Measurements from ENCODE around the gene CLTB. TPM values are rescaled to one million over a fixed set of nuclear protein-coding genes. Genes with fewer than 3 reads are reported as not detected.

Gene CLTB
- total RNA-seq, 1 experiment from 2014 or later = 34.5 TPM

GRCh38 chr5:176458904-176459561 is 42.7 kb upstream of the CLTB start:
- H3K9me3 ChIP-seq (ENCODE audit: control insufficient read depth, low read depth, low read length) = no peaks in the 10 kb centered on the region
- H3K4me3 Mint-ChIP-seq = no peak overlapping the region
- H3K23ac ChIP-seq (ENCODE audit: insufficient read length, low read depth, low read length) = no peak overlapping the region
- no peaks in the 10 kb centered on the region for H3K23me2 ChIP-seq (ENCODE audit: insufficient read length, low read depth, low read length, poor library complexity, severe bottlenecking)
- H2AK5ac ChIP-seq (ENCODE audit: insufficient read length, low read length) = no peak overlapping the region
- peaks cover 0 to 19% (median 16%) of the 10 kb centered on the region in 3 experiments; a peak in 6 of 7 replicates for H3K36me3 Mint-ChIP-seq (ENCODE audit: insufficient read depth in 1 of 3, low read depth in 3 of 3)
- WGBS (ENCODE audit: extremely low coverage, insufficient read length, low lambda C conversion rate) = no CpG with 5 or more reads among the region's 3 CpGs
- H2BK12ac ChIP-seq (ENCODE audit: insufficient read length, low read depth, low read length) = no peak overlapping the region
- H3K9me3 Mint-ChIP-seq = no peaks in the 10 kb centered on the region
- no peak for TF ChIP-seq CTCF (conservative IDR thresholded peaks at IDR 0.05)
- H2BK5ac ChIP-seq (ENCODE audit: insufficient read length, low read length) = no peak overlapping the region
- no peaks in the 10 kb centered on the region for H3K4me1 Mint-ChIP-seq
- no peaks in the 10 kb centered on the region for H3K4me1 ChIP-seq (ENCODE audit: insufficient read depth, low read length)
- DNase-seq = no peak
- H3K9ac ChIP-seq (ENCODE audit: extremely low read depth, insufficient read length, low read length) = no peak overlapping the region
- no peak overlapping the region for H3K27ac ChIP-seq (ENCODE audit: insufficient read length, low read depth, low read length)
- H3K4ac ChIP-seq (ENCODE audit: low read depth, low read length) = no peak overlapping the region
- no peak overlapping the region for H3K4me2 ChIP-seq (ENCODE audit: insufficient read depth, insufficient read length, low read length)
- no peak overlapping the region for H2BK120ac ChIP-seq (ENCODE audit: low read depth, low read length, poor library complexity, severe bottlenecking)
- H4K91ac ChIP-seq (ENCODE audit: insufficient read length, low read depth, low read length) = no peak overlapping the region
- no peaks in the 10 kb centered on the region for H4K20me1 ChIP-seq (ENCODE audit: control insufficient read depth, insufficient read depth, insufficient read length)
- H2BK20ac ChIP-seq (ENCODE audit: low read depth, low read length, poor library complexity, severe bottlenecking) = no peak overlapping the region
- H4K5ac ChIP-seq (ENCODE audit: insufficient read length, low read depth, low read length) = no peak overlapping the region
- no peak overlapping the region for H3K56ac ChIP-seq (ENCODE audit: insufficient read length, low read depth, low read length)
- no peak overlapping the region for H2BK15ac ChIP-seq (ENCODE audit: low read depth, low read length)
- H2AFZ ChIP-seq (ENCODE audit: low read length) = no peak overlapping the region
- H3K27me3 ChIP-seq (ENCODE audit: insufficient read depth, low read length) = no peaks in the 10 kb centered on the region
- H3K27me3 Mint-ChIP-seq (ENCODE audit: low read depth) = no peaks in the 10 kb centered on the region
- no peak overlapping the region for H3T11ph ChIP-seq (ENCODE audit: low read length)
- peaks cover 2% of the 10 kb centered on the region for H3K79me1 ChIP-seq (ENCODE audit: insufficient read depth, low read depth, low read length, poor library complexity, severe bottlenecking)
- H4K8ac ChIP-seq (replicated peaks; ENCODE audit: insufficient read length, low read depth, low read length) = no peak overlapping the region
- H3K79me2 ChIP-seq (ENCODE audit: insufficient read depth, low read length) = peaks cover 12% of the 10 kb centered on the region; the same call in 1 of the 2 replicates
- no peak overlapping the region for H3K14ac ChIP-seq (ENCODE audit: insufficient read depth, low read length)
- H3K27ac Mint-ChIP-seq = no peak overlapping the region
- H3K18ac ChIP-seq (ENCODE audit: insufficient read length, low read depth, low read length) = no peak overlapping the region

All from H9 (cell line).